Measurements from ENCODE around the gene PLPPR1.

Gene PLPPR1

GRCh38 chr9:101073122-101073521 lies 44.6 kb downstream of the PLPPR1 start:
- TF ChIP-seq CTCF (IDR thresholded peaks at IDR 0.05; ENCODE audit: insufficient read depth, low read length, missing control alignments) = no peak

GRCh38 chr9:101081641-101082040 lies 53.1 kb downstream of the PLPPR1 start:
- TF ChIP-seq CTCF (IDR thresholded peaks at IDR 0.05; ENCODE audit: insufficient read depth, low read length, missing control alignments) = no peak
- POLR2A ChIA-PET = no interaction called here
- H3K4me3 ChIP-seq (ENCODE audit: low read depth, low read length) = no peak overlapping the region
- no peak for DNase-seq (ENCODE audit: low read depth, low spot score)
- CTCF ChIA-PET = no interaction called here

More at GRCh38 chr9:101073122-101073521, 44.6 kb downstream of the PLPPR1 start:
- ChIA-PET CTCF (no interaction called here), POLR2A (no interaction called here)
- no peak for DNase-seq (ENCODE audit: low read depth, low spot score)
- H3K4me3 ChIP-seq (ENCODE audit: low read depth, low read length) = no peak overlapping the region

- DNase-seq (ENCODE audit: low read depth, low spot score) = no peak
- ChIA-PET CTCF (no interaction called here), POLR2A (no interaction called here)
- no peak for TF ChIP-seq CTCF (IDR thresholded peaks at IDR 0.05; ENCODE audit: insufficient read depth, low read length, missing control alignments)
- H3K4me3 ChIP-seq (ENCODE audit: low read depth, low read length) = no peak overlapping the region
These were observed 55.1 kb downstream of the PLPPR1 start for GRCh38 chr9:101083448-101084202.

- no peak overlapping the region for H3K4me3 ChIP-seq (ENCODE audit: low read depth, low read length)
- no peak for TF ChIP-seq CTCF (IDR thresholded peaks at IDR 0.05; ENCODE audit: insufficient read depth, low read length, missing control alignments)
- ChIA-PET POLR2A (no interaction called here), CTCF (no interaction called here)
- no peak for DNase-seq (ENCODE audit: low read depth, low spot score)
These were observed 58.9 kb downstream of the PLPPR1 start for GRCh38 chr9:101087426-101087825.

GRCh38 chr9:101092922-101093321 lies 64.4 kb downstream of the PLPPR1 start:
- CTCF ChIA-PET = no interaction called here

GRCh38 chr9:101093620-101094019 lies 65.1 kb downstream of the PLPPR1 start:
- no peak overlapping the region for H3K4me3 ChIP-seq (ENCODE audit: low read depth, low read length)
- no peak for DNase-seq (ENCODE audit: low read depth, low spot score)
- CTCF ChIA-PET = no interaction called here
- POLR2A ChIA-PET = no interaction called here
- TF ChIP-seq CTCF (IDR thresholded peaks at IDR 0.05; ENCODE audit: insufficient read depth, low read length, missing control alignments) = no peak

More at GRCh38 chr9:101092922-101093321, 64.4 kb downstream of the PLPPR1 start:
- TF ChIP-seq CTCF (IDR thresholded peaks at IDR 0.05; ENCODE audit: insufficient read depth, low read length, missing control alignments) = no peak
- POLR2A ChIA-PET = no interaction called here
- H3K4me3 ChIP-seq (ENCODE audit: low read depth, low read length) = no peak overlapping the region
- no peak for DNase-seq (ENCODE audit: low read depth, low spot score)

All from AG04449 (cell line).